ENCODE measurements around the gene HMGXB3.

HMGXB3 gene, protein sequence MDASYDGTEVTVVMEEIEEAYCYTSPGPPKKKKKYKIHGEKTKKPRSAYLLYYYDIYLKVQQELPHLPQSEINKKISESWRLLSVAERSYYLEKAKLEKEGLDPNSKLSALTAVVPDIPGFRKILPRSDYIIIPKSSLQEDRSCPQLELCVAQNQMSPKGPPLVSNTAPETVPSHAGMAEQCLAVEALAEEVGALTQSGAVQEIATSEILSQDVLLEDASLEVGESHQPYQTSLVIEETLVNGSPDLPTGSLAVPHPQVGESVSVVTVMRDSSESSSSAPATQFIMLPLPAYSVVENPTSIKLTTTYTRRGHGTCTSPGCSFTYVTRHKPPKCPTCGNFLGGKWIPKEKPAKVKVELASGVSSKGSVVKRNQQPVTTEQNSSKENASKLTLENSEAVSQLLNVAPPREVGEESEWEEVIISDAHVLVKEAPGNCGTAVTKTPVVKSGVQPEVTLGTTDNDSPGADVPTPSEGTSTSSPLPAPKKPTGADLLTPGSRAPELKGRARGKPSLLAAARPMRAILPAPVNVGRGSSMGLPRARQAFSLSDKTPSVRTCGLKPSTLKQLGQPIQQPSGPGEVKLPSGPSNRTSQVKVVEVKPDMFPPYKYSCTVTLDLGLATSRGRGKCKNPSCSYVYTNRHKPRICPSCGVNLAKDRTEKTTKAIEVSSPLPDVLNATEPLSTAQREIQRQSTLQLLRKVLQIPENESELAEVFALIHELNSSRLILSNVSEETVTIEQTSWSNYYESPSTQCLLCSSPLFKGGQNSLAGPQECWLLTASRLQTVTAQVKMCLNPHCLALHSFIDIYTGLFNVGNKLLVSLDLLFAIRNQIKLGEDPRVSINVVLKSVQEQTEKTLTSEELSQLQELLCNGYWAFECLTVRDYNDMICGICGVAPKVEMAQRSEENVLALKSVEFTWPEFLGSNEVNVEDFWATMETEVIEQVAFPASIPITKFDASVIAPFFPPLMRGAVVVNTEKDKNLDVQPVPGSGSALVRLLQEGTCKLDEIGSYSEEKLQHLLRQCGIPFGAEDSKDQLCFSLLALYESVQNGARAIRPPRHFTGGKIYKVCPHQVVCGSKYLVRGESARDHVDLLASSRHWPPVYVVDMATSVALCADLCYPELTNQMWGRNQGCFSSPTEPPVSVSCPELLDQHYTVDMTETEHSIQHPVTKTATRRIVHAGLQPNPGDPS (N-terminal part only)

DNA sequence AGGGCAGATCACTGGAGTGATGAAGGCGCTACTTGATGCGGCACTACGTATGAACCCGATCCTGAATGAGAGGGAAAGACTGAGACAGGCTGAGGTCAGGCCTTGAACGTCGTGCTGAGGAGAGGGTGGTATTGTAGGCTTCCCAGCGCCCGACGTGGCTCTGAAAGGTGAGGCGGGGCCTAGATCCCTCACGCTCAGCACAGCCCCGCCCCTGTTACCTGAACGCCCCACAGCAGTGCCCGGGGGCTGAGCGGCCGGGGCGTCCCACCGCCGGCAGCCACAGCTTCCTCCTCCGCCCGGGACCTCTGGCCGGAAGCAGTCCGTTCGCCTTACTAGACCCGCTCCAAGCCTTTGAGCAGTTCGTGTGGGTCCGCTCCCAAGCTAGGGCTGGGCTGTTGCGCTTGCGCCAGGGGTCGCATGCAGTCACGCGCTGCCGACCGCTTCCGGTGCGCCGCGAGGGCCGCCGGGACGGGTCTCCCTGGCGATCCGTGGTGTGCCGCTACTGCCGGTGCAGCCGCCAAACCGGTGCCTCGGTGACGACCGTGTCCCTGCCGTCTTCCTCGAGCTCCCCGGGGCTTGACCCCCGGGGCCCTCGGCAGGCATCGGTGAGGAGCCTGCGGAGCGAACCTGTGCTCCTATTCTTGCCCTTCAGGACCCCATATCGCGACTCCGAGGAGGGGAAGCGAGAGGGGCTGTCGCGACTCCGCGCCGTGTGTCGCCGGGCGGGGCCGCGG is at the start of gene HMGXB3, which contains the start of gene TIGD6:
Gene HMGXB3 (plus strand): TSS at position 484 of the 734 bp plus-strand sequence. CDS start 4,114 bp downstream, outside the sequence.
Gene TIGD6 (minus strand): TSS at position 399 of the 734 bp plus-strand sequence. CDS start 4,306 bp downstream, outside the sequence.
- peak; percentile 93 to 94 for DNase-seq

DNA sequence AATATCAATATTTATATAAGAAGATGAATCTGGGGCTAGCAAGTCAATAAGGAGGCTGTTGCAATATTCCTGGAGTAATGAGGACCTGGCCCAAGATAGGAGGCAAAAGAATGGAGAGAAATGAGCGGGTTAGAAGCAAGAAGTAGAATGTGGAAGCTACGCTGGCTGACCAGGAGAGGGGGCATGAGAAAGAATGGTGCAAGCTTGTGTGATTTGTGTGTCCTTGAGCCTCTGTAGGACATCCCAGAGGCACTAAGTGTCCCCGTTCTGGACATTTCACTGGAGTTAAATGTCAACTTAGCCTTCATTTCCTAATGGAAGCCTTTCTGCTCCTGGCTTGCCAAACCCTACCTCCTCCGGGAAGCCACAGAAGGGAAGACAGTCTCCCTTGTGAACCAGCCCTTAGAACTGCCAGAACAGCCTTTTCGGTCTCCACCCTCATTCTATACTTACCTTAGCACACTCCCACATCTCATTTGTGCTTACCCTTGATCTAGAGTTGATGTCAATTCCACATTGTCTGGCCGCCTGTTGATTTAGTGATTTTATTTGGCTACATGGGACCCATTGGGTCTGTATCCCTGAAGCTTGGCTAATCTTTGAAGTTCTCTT is 49.3 kb upstream of the HMGXB3 start:
- peak in 1 of 2 experiments; percentile 6 for DNase-seq

DNA sequence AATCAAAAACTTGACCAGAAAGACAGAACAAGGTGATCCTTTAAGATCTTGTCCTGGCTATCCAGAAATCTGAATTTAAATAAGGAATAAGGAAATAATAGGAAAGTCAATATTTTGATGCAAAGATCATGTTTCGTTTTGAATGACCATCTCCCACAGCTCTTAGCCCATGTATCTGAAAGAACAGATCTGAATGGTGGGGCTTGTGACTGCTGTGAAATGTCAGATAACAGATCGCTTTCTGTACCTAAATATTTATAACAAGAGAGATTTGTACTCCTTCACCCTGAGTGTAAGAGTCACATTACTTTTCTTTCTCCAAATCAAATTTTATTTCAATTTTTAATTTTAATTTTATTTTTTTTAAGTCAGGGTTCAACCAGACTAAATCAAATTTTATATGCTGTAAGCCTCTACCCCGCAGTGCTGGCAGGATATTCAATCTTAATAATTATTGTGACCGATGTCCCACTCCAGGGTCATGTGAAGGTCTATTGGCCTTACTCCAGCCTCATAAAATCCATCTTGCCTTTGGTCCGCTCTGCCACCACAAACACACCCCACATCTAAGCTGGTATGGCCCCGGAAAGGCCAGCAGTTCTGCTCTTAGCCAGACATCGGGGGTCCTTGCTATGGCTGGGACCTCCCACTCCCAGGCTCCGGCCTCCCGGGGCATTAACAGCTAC is 47.0 kb upstream of the HMGXB3 start:
- no peak for DNase-seq

DNA sequence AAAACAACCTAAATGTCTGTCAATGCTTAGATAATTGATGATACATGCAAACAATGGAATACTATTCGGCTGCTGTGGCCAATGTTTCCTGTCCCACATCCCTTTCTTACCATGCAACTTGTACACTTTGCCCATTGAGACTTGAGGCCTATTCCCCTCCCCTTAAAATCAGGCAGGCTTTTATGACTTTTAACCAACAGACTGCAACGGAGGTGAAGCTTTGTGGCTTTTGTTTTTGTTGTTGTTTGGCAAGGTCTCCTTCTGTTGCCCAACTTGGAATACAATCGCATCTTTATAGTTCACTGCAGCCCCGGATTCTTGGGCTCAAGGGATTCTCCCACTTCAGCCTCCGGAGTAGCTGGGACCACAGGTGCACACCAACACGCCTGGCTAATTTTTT is 45.7 kb upstream of the HMGXB3 start:
- no peak for DNase-seq

DNA sequence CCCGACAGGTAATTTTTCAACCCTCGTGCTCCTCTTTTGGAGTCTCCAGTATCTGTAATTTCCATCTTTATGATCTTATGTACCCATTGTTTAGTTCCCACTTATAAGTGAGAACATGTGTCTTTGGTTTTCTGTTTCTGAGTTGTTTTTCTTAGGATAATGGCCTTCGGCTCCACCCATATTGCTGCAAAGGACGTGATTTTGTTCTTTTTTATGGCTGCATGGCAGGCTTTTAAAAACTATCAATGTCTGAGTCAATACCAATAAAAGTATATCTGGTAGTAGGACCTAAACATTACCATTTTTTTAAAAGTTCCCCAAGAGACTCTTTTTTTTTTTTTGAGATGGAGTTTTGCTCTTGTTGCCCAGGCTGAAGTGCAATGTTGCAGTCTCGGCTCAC is 43.9 kb upstream of the HMGXB3 start:
- no peak for DNase-seq

DNA sequence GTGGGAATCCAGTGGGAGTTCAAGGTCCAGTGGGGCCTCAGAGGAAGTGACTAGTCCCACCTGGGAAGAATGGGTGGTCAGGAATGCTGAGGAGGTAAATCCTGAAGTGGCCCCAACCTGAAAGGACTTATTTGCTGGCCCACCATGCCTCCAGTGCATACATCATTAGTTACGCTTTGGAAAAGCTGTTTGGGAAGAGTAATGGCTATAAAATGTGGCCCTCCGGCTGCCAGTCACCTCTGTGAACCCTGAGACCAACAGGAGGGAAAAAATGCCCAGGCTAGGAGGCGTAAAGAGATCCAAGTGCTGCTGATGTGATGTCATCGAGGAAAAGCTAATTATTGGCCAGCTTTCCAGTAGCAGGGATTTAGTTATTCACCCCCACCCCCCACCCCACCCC is 42.7 kb upstream of the HMGXB3 start:
- DNase-seq, result no peak

DNA sequence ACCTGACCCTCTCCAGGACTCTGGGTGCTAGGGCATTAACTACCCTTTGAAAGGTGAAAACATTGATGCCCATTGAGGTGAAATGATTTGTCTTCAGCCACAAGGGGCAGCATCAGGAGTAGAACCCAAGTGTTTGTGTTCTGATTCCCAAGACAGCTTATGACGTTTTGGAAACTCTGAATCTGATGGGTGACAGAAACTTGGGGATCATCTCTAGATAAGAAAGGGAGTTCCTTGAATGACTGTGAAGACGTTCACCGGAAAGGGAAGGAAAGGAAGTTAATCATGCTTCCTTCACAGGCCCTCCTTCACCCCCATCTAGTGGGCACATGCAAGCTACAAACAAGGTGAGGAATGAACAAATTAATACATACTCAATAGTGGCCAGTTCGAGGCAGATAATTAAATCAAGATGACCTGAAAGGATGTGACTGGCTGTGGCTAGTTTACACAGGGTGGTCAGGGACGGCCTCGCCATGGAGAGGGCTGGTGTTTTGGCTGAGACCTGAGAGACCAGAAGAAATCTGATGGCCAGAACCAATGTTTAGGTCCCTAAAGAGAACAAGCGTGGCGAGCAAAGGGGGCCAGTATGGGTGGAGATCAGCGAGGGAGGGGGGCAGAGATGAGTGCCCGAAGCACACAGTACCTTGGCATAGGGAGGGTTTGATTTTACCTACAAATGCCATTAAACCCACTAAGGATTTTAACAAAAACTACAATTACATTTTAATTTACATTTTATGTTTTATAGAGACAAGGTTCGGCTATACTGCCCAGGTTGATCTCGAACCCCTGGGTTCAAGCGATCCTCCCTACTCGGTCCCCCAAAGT is 40.9 kb upstream of the HMGXB3 start:
- DNase-seq, result peak; percentile 62 to 63

DNA sequence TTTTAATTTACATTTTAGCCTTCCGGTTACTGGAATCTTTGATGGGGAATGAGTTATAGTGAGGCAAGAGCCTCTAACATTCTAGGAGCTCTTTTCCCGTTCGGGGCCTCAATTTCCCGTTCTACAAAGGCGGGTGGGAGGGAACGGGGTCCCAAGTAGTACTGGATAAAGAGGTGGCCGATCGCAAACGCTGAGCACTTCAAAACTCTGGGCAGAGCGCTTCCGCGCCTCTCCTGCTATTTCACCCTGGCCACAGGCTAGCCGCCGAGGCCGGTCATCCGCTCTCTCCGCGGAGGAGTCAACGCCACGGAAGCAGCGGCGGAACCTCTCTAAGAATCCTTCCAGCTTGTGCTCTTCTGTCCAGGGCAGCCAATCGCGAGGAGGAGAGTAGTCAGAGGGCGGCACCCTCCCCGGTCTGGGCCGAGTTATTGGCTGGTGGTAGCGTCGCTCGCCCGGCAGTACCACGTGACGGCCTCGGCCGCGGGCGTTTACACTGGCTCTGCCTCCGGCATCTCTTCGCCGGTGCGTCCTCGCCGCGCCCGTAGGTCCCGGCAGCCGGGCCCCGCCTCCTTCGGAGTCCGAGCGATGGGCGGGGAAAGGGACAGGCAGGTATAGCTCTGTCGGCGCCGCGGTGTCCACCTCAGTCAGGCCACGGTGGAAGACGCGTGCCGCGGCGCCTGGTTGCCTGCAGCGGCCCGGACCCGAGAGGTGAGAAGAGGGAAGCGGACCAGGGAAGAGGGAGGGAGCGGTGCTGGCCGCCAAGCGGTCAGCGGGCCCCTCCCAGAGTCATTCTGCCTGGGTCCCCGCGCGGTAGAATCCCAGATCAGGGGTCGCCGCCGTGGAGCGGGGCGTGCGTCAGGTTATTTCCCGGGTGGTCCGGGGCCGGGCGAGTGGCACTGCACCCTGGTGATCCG is 40.0 kb upstream of the HMGXB3 start, which contains the start of gene SLC26A2:
Gene SLC26A2 (plus strand): TSS at position 487 of the 914 bp plus-strand sequence. CDS start 16,895 bp downstream, outside the sequence.
- DNase-seq, result peak; percentile 98

DNA sequence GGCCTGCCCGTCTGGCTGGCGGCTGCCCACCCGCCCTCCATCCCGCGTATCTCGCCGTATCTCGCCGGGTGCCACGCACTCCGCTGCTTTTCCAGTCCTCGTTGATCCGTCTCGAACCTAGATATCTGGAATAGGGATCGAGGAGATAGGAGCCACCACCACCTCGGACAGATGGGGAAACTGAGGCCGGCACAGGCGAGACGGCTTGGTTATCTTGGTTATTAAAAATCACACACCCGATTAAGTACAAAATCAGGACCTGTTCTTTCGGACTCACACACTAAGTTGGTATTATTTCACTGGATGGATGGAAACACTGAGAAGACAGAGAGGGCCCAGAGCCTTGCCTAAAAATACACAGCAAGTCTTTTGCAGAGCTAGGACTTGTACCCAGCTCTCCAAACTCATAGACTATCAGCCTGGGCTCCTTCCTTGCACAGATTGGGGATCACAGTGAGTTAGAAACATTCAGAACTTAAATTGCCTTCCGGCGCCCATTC is 39.3 kb upstream of the HMGXB3 start:
- DNase-seq, result no peak

DNA sequence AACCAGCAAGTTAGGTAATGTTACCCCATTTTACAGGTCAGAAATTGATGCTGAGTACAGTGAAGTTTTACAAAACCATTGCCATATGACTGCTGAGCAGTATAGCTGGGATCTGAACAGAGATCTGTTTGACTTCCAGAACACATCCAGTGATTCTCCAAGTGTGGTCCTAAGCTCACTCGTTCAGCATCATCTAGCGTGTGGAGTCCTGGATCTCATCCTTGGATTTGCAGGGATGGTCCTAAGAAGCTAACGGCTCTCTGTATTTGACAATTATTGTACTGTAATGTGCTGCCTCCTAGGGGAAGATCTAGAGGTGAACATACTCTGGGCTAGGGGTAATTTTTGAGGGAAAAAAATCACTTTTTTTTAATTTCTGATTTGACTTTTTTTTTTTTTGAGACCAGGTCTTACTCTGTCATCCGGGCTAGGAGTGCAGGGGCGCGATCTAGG is 38.6 kb upstream of the HMGXB3 start:
- peak; percentile 77 to 87 for DNase-seq

DNA sequence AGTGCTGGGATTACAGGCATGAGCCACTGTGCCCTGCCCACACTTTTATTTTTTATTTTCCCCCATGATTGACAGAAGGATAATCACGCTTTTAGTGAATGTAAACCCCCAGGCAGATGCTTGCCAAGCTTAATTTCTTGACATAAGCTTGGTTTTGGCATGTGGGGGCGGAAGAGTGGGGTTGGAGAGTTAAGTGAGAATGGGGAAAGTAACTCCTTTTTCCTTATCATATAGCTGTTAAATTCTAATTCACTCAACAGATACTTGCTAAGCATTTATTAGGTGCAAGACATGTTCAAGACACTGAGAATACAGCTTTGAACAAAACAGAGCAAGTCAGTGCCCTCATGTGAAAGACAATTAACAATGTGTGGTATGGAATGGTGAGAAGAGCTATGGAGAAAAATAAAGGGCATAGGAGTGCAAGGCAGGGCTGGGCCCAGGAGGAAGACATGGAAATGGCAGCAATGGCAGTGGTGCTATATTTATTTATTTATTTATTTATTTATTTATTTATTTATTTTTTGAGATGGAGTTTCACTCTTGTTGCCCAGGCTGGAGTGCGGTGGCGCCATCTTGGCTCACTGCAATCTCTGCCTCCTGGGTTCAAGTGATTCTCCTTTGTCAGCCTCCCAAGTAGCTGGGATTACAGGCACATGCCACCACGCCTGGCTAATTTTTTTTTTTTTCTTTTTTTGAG is 37.8 kb upstream of the HMGXB3 start:
- DNase-seq, result no peak

DNA sequence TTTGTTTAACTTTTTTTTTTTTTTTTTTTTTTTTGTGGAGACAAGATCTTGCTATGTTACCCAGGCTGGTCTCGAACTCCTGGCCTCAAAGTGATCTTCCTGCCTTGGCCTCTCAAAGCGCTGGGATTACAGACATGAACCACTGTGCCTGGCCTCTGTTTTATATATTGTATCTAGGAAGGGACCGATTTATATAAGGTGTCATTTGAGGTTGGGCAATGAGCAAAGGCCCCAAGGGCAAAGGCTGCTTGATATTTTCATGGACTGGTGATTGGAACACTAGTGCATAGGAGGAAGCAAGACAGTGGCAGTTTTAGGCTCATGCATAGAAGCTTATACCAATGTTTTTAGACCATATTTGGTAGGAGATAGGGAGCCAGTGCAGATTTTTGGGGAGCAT is 36.8 kb upstream of the HMGXB3 start:
- no peak for DNase-seq

DNA sequence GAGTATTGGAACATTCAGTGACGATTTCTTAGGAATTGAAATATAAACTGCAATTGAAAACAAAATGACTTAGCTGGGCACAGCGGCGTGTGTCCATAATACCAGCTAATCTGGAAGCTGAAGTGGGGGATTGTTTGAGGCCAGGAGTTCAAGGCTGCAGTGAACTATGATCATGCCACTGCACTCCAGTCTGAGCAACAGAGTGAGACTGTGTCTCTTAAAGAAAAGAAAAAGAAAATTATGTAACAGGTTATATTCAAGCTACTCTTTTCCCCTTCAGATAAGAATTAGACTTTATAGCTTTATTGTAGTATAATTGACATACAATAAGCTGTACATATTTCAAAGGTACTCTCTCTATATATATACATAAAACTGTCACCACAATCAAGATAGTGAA is 33.6 kb upstream of the HMGXB3 start:
- DNase-seq, result no peak

DNA sequence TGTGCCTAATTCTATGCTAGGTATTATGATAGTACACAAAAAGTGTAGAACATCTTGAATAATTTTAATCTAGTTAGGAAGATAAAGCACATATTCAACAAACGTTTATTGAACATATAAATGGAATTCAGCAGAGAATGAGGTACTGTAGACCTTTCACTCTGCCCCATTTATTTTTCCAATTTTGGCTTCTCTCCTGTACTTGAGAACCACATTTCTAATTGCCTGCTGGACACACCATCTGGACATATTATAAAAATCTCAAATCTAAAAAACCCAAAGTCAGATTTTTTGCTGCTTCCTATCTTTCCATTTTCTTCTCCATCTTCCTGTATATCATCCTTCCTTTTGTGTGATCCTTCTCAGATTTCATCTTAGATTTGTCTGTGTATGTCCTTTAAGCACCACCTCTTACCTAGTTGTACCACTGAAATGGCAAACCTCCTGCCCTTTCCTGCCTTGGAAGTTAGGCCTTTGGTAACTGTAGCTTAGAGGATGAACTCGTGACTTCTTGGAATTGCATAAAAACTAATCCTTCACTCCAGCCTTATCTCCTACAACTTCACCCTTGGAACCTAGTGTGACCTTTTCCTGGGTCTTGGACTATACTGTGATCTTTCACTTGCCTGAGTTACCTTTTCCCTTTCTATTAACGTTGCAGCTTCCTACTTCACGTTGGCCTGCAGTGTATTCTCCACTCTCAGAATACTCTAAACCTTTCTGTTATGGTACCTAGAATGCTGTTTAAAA is 31.2 kb upstream of the HMGXB3 start:
- no peak for DNase-seq

DNA sequence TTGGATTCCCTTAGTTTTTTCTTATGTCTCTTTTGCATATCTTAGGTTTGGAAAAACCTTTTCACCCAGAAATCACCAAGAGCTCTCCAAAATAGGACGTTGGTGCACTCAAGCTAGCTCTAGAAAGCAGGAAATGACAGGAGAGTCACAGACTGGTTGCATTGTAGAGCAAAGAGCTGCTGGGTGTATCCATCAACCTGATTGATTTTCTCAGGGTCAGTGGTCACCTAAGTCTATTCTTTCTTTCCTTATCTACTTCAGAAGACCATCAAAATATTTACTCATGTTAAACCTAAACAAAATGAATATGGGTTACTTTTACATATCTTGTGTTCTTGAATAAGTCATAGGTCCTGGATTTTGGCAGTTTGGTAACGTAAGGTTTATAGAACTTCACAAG is 25.1 kb upstream of the HMGXB3 start:
- DNase-seq, result no peak

DNA sequence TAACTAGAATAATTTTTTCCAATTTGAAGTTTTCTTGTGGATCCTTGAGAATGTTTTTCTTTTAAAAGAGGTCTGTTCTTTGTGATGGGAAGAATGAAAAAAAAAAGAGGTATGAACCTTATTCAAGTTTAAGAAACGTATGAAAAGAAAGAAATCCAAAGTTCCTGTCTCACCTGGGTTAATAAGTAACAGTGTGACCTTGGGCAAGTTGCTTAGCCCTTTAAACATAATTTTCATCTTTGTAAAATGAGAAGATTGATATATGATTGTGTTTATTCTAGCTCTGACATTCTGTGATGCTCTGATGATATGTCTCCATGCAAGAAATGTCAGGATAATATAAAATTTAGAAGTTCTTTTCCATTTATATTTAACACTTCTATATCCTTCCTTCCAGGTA is 20.6 kb upstream of the HMGXB3 start:
- no peak for DNase-seq

DNA sequence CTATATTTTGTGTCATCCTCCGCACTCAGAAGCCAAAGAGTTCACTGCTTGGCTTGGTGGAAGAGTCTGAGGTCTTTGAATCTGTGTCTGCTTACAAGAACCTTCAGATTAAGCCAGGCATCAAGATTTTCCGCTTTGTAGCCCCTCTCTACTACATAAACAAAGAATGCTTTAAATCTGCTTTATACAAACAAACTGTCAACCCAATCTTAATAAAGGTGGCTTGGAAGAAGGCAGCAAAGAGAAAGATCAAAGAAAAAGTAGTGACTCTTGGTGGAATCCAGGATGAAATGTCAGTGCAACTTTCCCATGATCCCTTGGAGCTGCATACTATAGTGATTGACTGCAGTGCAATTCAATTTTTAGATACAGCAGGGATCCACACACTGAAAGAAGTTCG is 19.3 kb upstream of the HMGXB3 start:
- DNase-seq, result no peak

Data from Kasumi-1 (cell line).